PC-3 (cell line): Measurements from ENCODE around the gene PYM1. TPM values are rescaled to one million over a fixed set of nuclear protein-coding genes. Genes with fewer than 3 reads are reported as not detected.

Experiments used
- ATAC-seq: fragments of 200-7000 bp; cut with Tn5 transposase; 2 replicates; pipeline ENCODE4 v1.9.1; 2020; ENCODE audit warnings: mild to moderate bottlenecking, moderate library complexity
- BruUV-seq: library from RNA; stranded (reverse); fragments of 400-500 nt; replicated peaks from 2 replicates; lab custom pipeline; 2021; lab: Mats Ljungman, UMichigan
- CTCF ChIA-PET: fragments of 300-600 bp; sonication (Branson Sonifier 250); formaldehyde crosslinking; loops from one replicate; lab custom pipeline; 2022; ENCODE audit warnings: antibody characterized with exemption; lab: Charles Lee
- POLR2A ChIA-PET: fragments of 300-600 bp; sonication (Branson Sonifier 250); formaldehyde crosslinking; loops from one replicate; lab custom pipeline; 2022; ENCODE audit warnings: antibody characterized with exemption; ENCODE audit not compliant: unreplicated experiment; lab: Charles Lee
- DNase-seq: peaks from one replicate; pipeline ENCODE4 v3.0.0-alpha.2; 2015
- H2AFZ ChIP-seq: fragments of 300-600 bp; sonication (generic); 2 replicates; pipeline ENCODE4 v1.6.0; 2016; ENCODE audit warnings: antibody characterized with exemption, low read length
- H3F3A ChIP-seq: fragments of 300-600 bp; sonication (generic); one replicate; pipeline ENCODE4 v1.6.0; 2017; ENCODE audit warnings: antibody characterized with exemption, low read length, control low read depth, mild to moderate bottlenecking; ENCODE audit not compliant: unreplicated experiment
- H3K27ac ChIP-seq: fragments of 300-600 bp; sonication (generic); 2 replicates; pipeline ENCODE4 v1.5.1; 2016; ENCODE audit warnings: mild to moderate bottlenecking, low read length
- H3K27me3 ChIP-seq: fragments of 300-600 bp; sonication (generic); 2 replicates; pipeline ENCODE4 v1.6.1; 2016; ENCODE audit warnings: low read length, mixed read lengths
- H3K36me3 ChIP-seq: fragments of 300-600 bp; sonication (generic); 2 replicates; pipeline ENCODE4 v1.6.1; 2016; ENCODE audit warnings: low read depth, mixed run types, low read length, mixed read lengths
- H3K4me1 ChIP-seq: fragments of 300-600 bp; sonication (generic); 2 replicates; pipeline ENCODE4 v1.5.1; 2016; ENCODE audit warnings: low read length; ENCODE audit not compliant: insufficient read depth
- H3K4me2 ChIP-seq: fragments of 300-600 bp; sonication (generic); 2 replicates; pipeline ENCODE4 v1.6.0; 2016; ENCODE audit warnings: low read length
- H3K4me3 ChIP-seq: fragments of 300-600 bp; sonication (generic); 2 replicates; pipeline ENCODE4 v1.5.1; 2016; ENCODE audit warnings: mild to moderate bottlenecking, low read length, mixed read lengths
- H3K79me2 ChIP-seq: fragments of 300-600 bp; sonication (generic); 2 replicates; pipeline ENCODE4 v1.6.1; 2017; ENCODE audit warnings: low read length, mixed read lengths
- H3K9ac ChIP-seq: fragments of 300-600 bp; sonication (generic); 2 replicates; pipeline ENCODE4 v1.6.0; 2016; ENCODE audit warnings: mild to moderate bottlenecking, low read length
- H3K9me2 ChIP-seq: fragments of 300-600 bp; sonication (generic); replicated peaks from 2 replicates; pipeline ENCODE4 v1.6.1; 2016; ENCODE audit warnings: mixed run types, low read length, mixed read lengths
- H3K9me3 ChIP-seq: fragments of 300-600 bp; sonication (generic); 2 replicates; pipeline ENCODE4 v1.6.1; 2016; ENCODE audit warnings: low read length, mixed read lengths
- H4K20me1 ChIP-seq: fragments of 300-600 bp; sonication (generic); 2 replicates; pipeline ENCODE4 v1.6.1; 2016; ENCODE audit warnings: low read length, mixed read lengths
- CTCF ChIP-seq: fragments of 300-600 bp; sonication (generic); conservative IDR thresholded peaks from 2 replicates; pipeline ENCODE4 v1.5.1; 2017; ENCODE audit warnings: antibody characterized with exemption, low read depth, mild to moderate bottlenecking, low read length
- EZH2 ChIP-seq: fragments of 300-600 bp; sonication (generic); IDR thresholded peaks from one replicate; pipeline ENCODE4 v1.6.1; 2017; ENCODE audit warnings: antibody characterized with exemption, mild to moderate bottlenecking, low read length; ENCODE audit not compliant: unreplicated experiment
- EZH2phosphoT487 ChIP-seq: fragments of 300-600 bp; sonication (generic); IDR thresholded peaks from 2 replicates; pipeline ENCODE4 v1.6.1; 2018; ENCODE audit warnings: mild to moderate bottlenecking, antibody characterized with exemption, low read length, borderline replicate concordance
- intact Hi-C: fragments of 100-400 bp; cut with micrococcal nuclease; formaldehyde crosslinking; loops from 2 replicates; pipeline ENCODE4 v1.9.0; 2023
- total RNA-seq: library from RNA; depleted of rRNA; stranded (reverse); fragments of >200 nt; gene quantifications from 2 replicates; pipeline ENCODE4 v1.2.3, GENCODE V29; 2014

PYM1 gene
- total RNA-seq, 1 experiment from 2014 or later, result 39.0 TPM

- H3K4me3 ChIP-seq, result no peak overlapping the region
- no peak for DNase-seq
- ChIA-PET CTCF (no interaction called here), POLR2A (no interaction called here)
- H3K9me3 ChIP-seq, result 0 out of 2 replicates have a peak, but pooled peaks cover 4% of the 10 kb centered on the region
- no peaks in the 10 kb centered on the region for H3K4me1 ChIP-seq
- no peak overlapping the region for H2AFZ ChIP-seq
- H3K4me2 ChIP-seq, result no peak overlapping the region
- no peaks in the 10 kb centered on the region for H3K27me3 ChIP-seq
- no peak overlapping the region for H3K9ac ChIP-seq
- BruUV-seq, result no TSS peak
- TF ChIP-seq CTCF (no peak), EZH2phosphoT487 (no peak), EZH2 (no peak)
- H3F3A ChIP-seq, result no peaks in the 10 kb centered on the region
- H3K9me2 ChIP-seq, result no peaks in the 10 kb centered on the region
- no peak for ATAC-seq
- intact Hi-C loops, result no loop called here
- no peaks in the 10 kb centered on the region for H3K79me2 ChIP-seq
- no peaks in the 10 kb centered on the region for H3K36me3 ChIP-seq
- H3K27ac ChIP-seq, result no peak overlapping the region
- no peaks in the 10 kb centered on the region for H4K20me1 ChIP-seq
These were observed 65.8 kb downstream of the PYM1 start for GRCh38 chr12:55861871-55862270.

- ChIA-PET POLR2A (no interaction called here), CTCF (interaction anchor here (0.6 kb wide), 1 partner anchor 155 kb away, joined by 6 read pairs; no protein-coding TSS in a partner anchor)
- Histone ChIP-seq H3K4me1 (no peaks in the 10 kb centered on the region), H3K27ac (no peak overlapping the region), H3K27me3 (no peaks in the 10 kb centered on the region), H2AFZ (no peak overlapping the region), H3K36me3 (no peaks in the 10 kb centered on the region), H3K9ac (no peak overlapping the region), H3K9me2 (no peaks in the 10 kb centered on the region), H3K9me3 (0 out of 2 replicates have a peak, but pooled peaks cover 4% of the 10 kb centered on the region), H3F3A (no peaks in the 10 kb centered on the region), H3K4me3 (no peak overlapping the region), H3K79me2 (no peaks in the 10 kb centered on the region), H4K20me1 (no peaks in the 10 kb centered on the region), H3K4me2 (no peak overlapping the region)
- intact Hi-C loops, result no loop called here
- no peak for DNase-seq
- BruUV-seq, result no TSS peak
- TF ChIP-seq EZH2phosphoT487 (no peak), EZH2 (no peak), CTCF (no peak)
- no peak for ATAC-seq
These were observed 66.3 kb downstream of the PYM1 start for GRCh38 chr12:55861396-55861795.

GRCh38 chr12:55852740-55853139 is 75.0 kb downstream of the PYM1 start:
- no peaks in the 10 kb centered on the region for H3K4me1 ChIP-seq
- H3K27ac ChIP-seq, result no peak overlapping the region
- no peak for DNase-seq
- POLR2A ChIA-PET, result no interaction called here
- no peaks in the 10 kb centered on the region for H4K20me1 ChIP-seq
- no peak overlapping the region for H3K9ac ChIP-seq
- H2AFZ ChIP-seq, result no peak overlapping the region
- TF ChIP-seq EZH2, result no peak
- TF ChIP-seq CTCF, result no peak
- TF ChIP-seq EZH2phosphoT487, result no peak
- H3K9me3 ChIP-seq, result no peaks in the 10 kb centered on the region
- H3K9me2 ChIP-seq, result no peaks in the 10 kb centered on the region
- H3K36me3 ChIP-seq, result no peaks in the 10 kb centered on the region
- peaks cover 14% of the 10 kb centered on the region for H3K27me3 ChIP-seq
- no peaks in the 10 kb centered on the region for H3F3A ChIP-seq
- intact Hi-C loops, result no loop called here
- no peak for ATAC-seq
- no peak overlapping the region for H3K4me3 ChIP-seq
- H3K79me2 ChIP-seq, result no peaks in the 10 kb centered on the region
- BruUV-seq, result no TSS peak
- H3K4me2 ChIP-seq, result no peak overlapping the region
- CTCF ChIA-PET, result no interaction called here
